Breast epithelium (tissue), 4 donors: ENCODE measurements around the gene PATL1. TPM values are rescaled to one million over a fixed set of nuclear protein-coding genes. Genes with fewer than 3 reads are reported as not detected.
A peak's percentile ranks its signal among the peaks of the same experiment; 100 is the strongest.

Source experiments
- DNase-seq, 2 donors: peaks; one replicate each; pipeline ENCODE4 v3.0.0-alpha.2; 2019; ENCODE audit warnings: low spot score in 2 of 2
- H3K27ac ChIP-seq, 2 donors: fragments of 200-600 bp; sonication (generic) in 1 of 2; one replicate each; pipeline ENCODE4 v1.5.1; 2016 to 2019; ENCODE audit warnings: mild to moderate bottlenecking in 1 of 2
- H3K27me3 ChIP-seq, 2 donors: fragments of 200-600 bp; sonication (generic) in 1 of 2; one replicate each; pipeline versions ENCODE4 v1.5.1 to v1.6.0; 2017 to 2019; ENCODE audit warnings: control low read depth in 1 of 2, mild to moderate bottlenecking in 1 of 2
- H3K36me3 ChIP-seq: fragments of 200-600 bp; one replicate; pipeline ENCODE4 v1.5.1; 2019
- H3K4me1 ChIP-seq, 2 donors: fragments of 200-600 bp; sonication (generic); one replicate each; pipeline ENCODE4 v1.5.1; 2016 to 2019; ENCODE audit warnings: control low read depth in 1 of 2
- H3K4me3 ChIP-seq, 3 donors: fragments of 200-600 bp; sonication (generic); 1 replicate in 2 of 3; 2 replicates in 1 of 3; pipeline ENCODE4 v1.5.1; 2016 to 2019; ENCODE audit warnings: mild to moderate bottlenecking in 3 of 3, moderate library complexity in 2 of 3
- H3K9me3 ChIP-seq, 2 donors: fragments of 200-600 bp; sonication (generic) in 1 of 2; one replicate each; pipeline ENCODE4 v1.5.1; 2016 to 2019; ENCODE audit warnings: control low read depth in 1 of 2
- CTCF ChIP-seq, 3 donors: fragments of 450-650 bp; IDR thresholded peaks; one replicate each; pipeline ENCODE4 v1.5.1; 2016 to 2017; ENCODE audit warnings: antibody characterized with exemption in 3 of 3, mild to moderate bottlenecking in 3 of 3, moderate library complexity in 3 of 3
- POLR2A ChIP-seq: fragments of 450-650 bp; IDR thresholded peaks from one replicate; pipeline ENCODE4 v1.6.1; 2016; ENCODE audit warnings: antibody characterized with exemption, mild to moderate bottlenecking, moderate library complexity
- POLR2AphosphoS5 ChIP-seq, 3 donors: sonication (generic); formaldehyde crosslinking; IDR thresholded peaks; one replicate each; pipeline ENCODE4 v1.6.1; 2017; ENCODE audit warnings: antibody characterized with exemption in 3 of 3
- intact Hi-C: fragments of 100-400 bp; cut with DNase I; formaldehyde crosslinking; loops from one replicate; pipeline ENCODE4 v1.15.1; 2023; ENCODE audit warnings: low total_unique reads
- total RNA-seq, 3 donors: library from RNA; depleted of rRNA; stranded (reverse); fragments of >200 nt; gene quantifications; one replicate each; pipeline ENCODE4 v1.1.0, GENCODE V29; 2016

The PATL1 gene
- total RNA-seq, 3 donors from 2014 or later = 13.4 to 15.8 (median 15.2) TPM

GRCh38 chr11:59680287-59681154 lies 11.7 kb upstream of the PATL1 start:
- H3K27ac ChIP-seq = no peak overlapping the region
- TF ChIP-seq POLR2AphosphoS5 (IDR thresholded peaks at IDR 0.05) (no peak), CTCF (IDR thresholded peaks at IDR 0.05) (peak; percentile 16 to 63 (median 59))
- H3K4me3 ChIP-seq = no peak overlapping the region
- intact Hi-C loops = no loop called here
- no peaks in the 10 kb centered on the region for H3K9me3 ChIP-seq
- no peaks in the 10 kb centered on the region for H3K36me3 ChIP-seq
- H3K27me3 ChIP-seq = no peaks in the 10 kb centered on the region
- DNase-seq = peak in 1 of 2 donors; percentile 44
- H3K4me1 ChIP-seq = no peaks in the 10 kb centered on the region

DNA sequence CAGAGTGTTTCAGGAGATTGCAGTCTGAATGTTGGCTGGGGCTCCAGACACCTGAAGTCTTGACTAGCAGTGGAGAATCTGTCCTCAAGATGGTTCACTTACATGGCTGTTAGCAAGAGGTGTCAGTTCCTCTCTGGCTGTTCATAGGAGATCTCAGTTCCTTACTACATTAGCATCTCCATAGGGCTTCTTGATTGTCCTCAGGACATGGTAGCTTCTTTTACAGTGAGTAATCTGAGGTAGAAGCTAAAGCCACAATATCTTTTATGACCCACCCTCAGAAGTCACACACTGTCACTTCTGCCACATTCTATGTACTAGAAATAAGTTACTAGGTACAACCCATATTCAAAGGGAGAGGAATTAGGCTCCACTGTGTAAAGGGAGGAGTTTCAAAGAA lies 10.5 kb upstream of the PATL1 start:
- no peaks in the 10 kb centered on the region for H3K27me3 ChIP-seq
- H3K4me1 ChIP-seq = no peaks in the 10 kb centered on the region
- intact Hi-C loops = no loop called here
- no peak overlapping the region for H3K4me3 ChIP-seq
- no peaks in the 10 kb centered on the region for H3K36me3 ChIP-seq
- no peaks in the 10 kb centered on the region for H3K9me3 ChIP-seq
- no peak overlapping the region for H3K27ac ChIP-seq
- DNase-seq = no peak
- TF ChIP-seq CTCF (IDR thresholded peaks at IDR 0.05) (no peak), POLR2AphosphoS5 (IDR thresholded peaks at IDR 0.05) (no peak), POLR2A (no peak)

DNA sequence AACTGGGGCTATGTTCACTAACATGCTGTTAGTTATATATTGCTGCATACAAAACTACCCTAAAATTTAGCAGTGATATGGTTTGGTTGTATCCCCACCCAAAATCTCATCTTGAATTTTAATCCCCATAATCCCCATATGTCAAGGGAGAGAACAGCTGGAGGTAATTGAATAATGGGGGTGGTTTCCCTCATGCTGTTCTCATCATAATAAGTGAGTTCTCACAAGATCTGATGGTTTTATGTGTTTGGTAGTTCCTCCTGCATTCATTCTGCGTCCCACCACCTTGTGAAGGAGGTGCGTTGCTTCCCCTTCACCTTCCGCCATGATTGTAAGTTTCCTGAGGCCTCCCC lies 10.0 kb upstream of the PATL1 start:
- H3K27me3 ChIP-seq = no peaks in the 10 kb centered on the region
- H3K36me3 ChIP-seq = no peaks in the 10 kb centered on the region
- no peak for DNase-seq
- no peak overlapping the region for H3K27ac ChIP-seq
- H3K9me3 ChIP-seq = no peaks in the 10 kb centered on the region
- H3K4me1 ChIP-seq = no peaks in the 10 kb centered on the region
- TF ChIP-seq POLR2AphosphoS5 (IDR thresholded peaks at IDR 0.05) = no peak
- TF ChIP-seq CTCF (IDR thresholded peaks at IDR 0.05) = no peak
- no peak for TF ChIP-seq POLR2A
- no peak overlapping the region for H3K4me3 ChIP-seq
- intact Hi-C loops = no loop called here

DNA sequence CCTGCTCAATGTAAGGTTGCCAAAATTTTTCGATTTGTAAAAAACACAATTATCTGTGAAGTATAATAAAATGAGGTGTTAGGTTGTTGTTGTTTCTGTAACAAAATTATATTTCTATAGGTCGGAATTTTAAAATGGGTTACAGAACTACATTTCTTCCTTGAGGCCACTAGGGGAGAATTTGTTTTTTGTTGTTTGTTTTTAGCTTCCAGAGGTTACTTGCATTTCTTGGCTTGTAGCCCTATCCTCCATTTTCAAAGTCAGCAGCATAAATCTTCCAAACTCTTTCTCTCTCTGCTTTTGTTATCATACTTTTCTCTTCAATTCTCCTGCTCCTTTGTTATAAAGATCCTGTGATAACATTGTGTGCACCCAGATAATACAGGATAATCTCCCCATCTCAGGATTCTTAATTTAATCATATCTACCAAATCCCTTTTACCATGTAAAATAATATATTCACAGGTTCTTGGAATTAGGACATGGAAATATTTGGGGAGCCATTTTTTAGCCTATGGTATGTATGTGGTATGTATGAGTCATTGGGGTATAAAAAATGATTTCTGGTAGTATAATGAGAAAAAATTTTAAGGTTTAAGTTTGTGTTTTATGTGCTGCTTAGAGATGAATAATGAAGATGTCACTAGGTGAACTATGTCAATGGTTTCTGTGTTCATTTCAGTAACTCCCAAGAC lies 9.4 kb upstream of the PATL1 start:
- TF ChIP-seq CTCF (IDR thresholded peaks at IDR 0.05) = no peak
- TF ChIP-seq POLR2A = no peak
- TF ChIP-seq POLR2AphosphoS5 (IDR thresholded peaks at IDR 0.05) = no peak
- Histone ChIP-seq H3K9me3 (no peaks in the 10 kb centered on the region), H3K36me3 (no peaks in the 10 kb centered on the region), H3K27me3 (no peaks in the 10 kb centered on the region), H3K4me1 (no peaks in the 10 kb centered on the region), H3K27ac (no peak overlapping the region), H3K4me3 (no peak overlapping the region)
- intact Hi-C loops = no loop called here
- DNase-seq = no peak

GRCh38 chr11:59676205-59676604 lies 7.4 kb upstream of the PATL1 start:
- Histone ChIP-seq H3K27me3 (no peaks in the 10 kb centered on the region), H3K4me1 (no peaks in the 10 kb centered on the region), H3K27ac (no peak overlapping the region), H3K4me3 (no peak overlapping the region), H3K36me3 (no peaks in the 10 kb centered on the region), H3K9me3 (no peaks in the 10 kb centered on the region)
- intact Hi-C loops = no loop called here
- DNase-seq = no peak
- TF ChIP-seq POLR2A (no peak), CTCF (IDR thresholded peaks at IDR 0.05) (no peak), POLR2AphosphoS5 (IDR thresholded peaks at IDR 0.05) (no peak)
